PC-3 (cell line): ENCODE data around the gene NCAPD2.

ENCODE experiments used
- EZH2phosphoT487 ChIP-seq: fragments of 300-600 bp; sonication (generic); IDR thresholded peaks from 2 replicates; pipeline ENCODE4 v1.6.1; 2018; ENCODE audit warnings: mild to moderate bottlenecking, antibody characterized with exemption, low read length, borderline replicate concordance
- TF ChIP-seq, protein P1 (sequence below): fragments of 300-600 bp; sonication (generic); conservative IDR thresholded peaks from 2 replicates; pipeline ENCODE4 v1.5.1; 2017; ENCODE audit warnings: antibody characterized with exemption, low read depth, mild to moderate bottlenecking, low read length

DNA sequence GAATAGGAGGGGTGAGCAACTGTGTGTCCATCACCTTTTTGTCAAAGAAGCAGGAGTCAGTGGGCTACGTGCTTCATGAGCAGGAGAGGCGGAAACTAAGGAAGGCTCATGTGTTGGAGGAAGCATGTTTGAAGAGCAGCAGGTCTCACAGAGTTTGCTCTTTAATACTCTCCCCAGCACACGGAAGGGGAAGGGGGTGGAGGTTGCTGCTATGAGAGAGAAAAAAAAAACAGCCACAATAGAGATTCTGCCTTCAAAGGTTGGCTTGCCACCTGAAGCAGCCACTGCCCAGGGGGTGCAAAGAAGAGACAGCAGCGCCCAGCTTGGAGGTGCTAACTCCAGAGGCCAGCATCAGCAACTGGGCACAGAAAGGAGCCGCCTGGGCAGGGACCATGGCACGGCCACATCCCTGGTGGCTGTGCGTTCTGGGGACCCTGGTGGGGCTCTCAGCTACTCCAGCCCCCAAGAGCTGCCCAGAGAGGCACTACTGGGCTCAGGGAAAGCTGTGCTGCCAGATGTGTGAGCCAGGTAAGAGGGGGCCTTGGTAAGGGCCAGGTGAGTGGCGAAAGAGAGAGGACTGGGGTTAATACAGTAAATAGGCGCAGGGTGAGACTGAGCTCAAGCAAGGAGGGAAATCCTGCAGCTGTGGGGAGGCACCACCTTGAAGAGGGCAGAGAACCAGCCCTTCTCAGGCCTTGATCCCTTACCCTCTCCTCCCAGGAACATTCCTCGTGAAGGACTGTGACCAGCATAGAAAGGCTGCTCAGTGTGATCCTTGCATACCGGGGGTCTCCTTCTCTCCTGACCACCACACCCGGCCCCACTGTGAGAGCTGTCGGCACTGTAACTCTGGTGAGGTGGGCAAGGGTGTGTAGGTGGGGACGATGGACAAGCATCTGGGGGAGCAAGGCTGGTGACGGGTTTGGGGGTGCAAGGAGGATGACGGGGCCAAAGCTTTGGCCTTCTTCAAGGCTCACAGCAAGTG is 48.9 kb upstream of the NCAPD2 start, which contains the start of gene CD27:
- TF ChIP-seq EZH2phosphoT487 = no peak
- TF ChIP-seq, protein P1, sequence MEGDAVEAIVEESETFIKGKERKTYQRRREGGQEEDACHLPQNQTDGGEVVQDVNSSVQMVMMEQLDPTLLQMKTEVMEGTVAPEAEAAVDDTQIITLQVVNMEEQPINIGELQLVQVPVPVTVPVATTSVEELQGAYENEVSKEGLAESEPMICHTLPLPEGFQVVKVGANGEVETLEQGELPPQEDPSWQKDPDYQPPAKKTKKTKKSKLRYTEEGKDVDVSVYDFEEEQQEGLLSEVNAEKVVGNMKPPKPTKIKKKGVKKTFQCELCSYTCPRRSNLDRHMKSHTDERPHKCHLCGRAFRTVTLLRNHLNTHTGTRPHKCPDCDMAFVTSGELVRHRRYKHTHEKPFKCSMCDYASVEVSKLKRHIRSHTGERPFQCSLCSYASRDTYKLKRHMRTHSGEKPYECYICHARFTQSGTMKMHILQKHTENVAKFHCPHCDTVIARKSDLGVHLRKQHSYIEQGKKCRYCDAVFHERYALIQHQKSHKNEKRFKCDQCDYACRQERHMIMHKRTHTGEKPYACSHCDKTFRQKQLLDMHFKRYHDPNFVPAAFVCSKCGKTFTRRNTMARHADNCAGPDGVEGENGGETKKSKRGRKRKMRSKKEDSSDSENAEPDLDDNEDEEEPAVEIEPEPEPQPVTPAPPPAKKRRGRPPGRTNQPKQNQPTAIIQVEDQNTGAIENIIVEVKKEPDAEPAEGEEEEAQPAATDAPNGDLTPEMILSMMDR = no peak
